ENCODE data around the gene CCP110. TPM values are rescaled to one million over a fixed set of nuclear protein-coding genes. Genes with fewer than 3 reads are reported as not detected.

CCP110 gene
- polyA plus RNA-seq, 1 donor (not counting 4 experiments of a cell fraction or from before 2014, with no cell fraction given), result 5.5 TPM

- H3K9ac ChIP-seq (ENCODE audit: control insufficient read depth, extremely low read depth, insufficient read depth, low read length), result no peak overlapping the region
- no peaks in the 10 kb centered on the region for H3K27me3 ChIP-seq (ENCODE audit: control insufficient read depth, extremely low read depth, insufficient read depth, low read length)
- H2AFZ ChIP-seq (ENCODE audit: control insufficient read depth, low read length), result no peak overlapping the region
- no peak for FAIRE-seq
- H3K4me2 ChIP-seq (ENCODE audit: control insufficient read depth, extremely low read depth, insufficient read depth, low read depth, low read length), result no peak overlapping the region
- H3K4me3 ChIP-seq (ENCODE audit: control insufficient read depth in 2 of 3, extremely low read depth in 1 of 3, insufficient read depth in 2 of 3, low read depth in 1 of 3, low read length in 3 of 3), result no peak overlapping the region
- H3K9me3 ChIP-seq (ENCODE audit: control insufficient read depth, low read depth, low read length), result no peaks in the 10 kb centered on the region
- H3K9me1 ChIP-seq (ENCODE audit: control insufficient read depth, extremely low read depth, insufficient read depth, low read length), result no peaks in the 10 kb centered on the region
- dilution Hi-C loops (cut with MboI; ENCODE audit: extremely low pct_ligation_motif_present, low sequenced_read_pairs), result no loop called here
- no peaks in the 10 kb centered on the region for H4K20me1 ChIP-seq (ENCODE audit: control insufficient read depth, extremely low read depth, insufficient read depth, low read length)
- no peak overlapping the region for H3K27ac ChIP-seq (ENCODE audit: control insufficient read depth, insufficient read depth, low read length)
- H3K79me2 ChIP-seq (ENCODE audit: control insufficient read depth, insufficient read depth, low read length), result no peaks in the 10 kb centered on the region
- no peaks in the 10 kb centered on the region for H3K4me1 ChIP-seq (ENCODE audit: control insufficient read depth, extremely low read depth, insufficient read depth, low read length)
- peaks cover 5 to 10% of the 10 kb centered on the region in 2 experiments for H3K36me3 ChIP-seq (ENCODE audit: control insufficient read depth in 2 of 2, extremely low read depth in 1 of 2, insufficient read depth in 2 of 2, low read length in 2 of 2)
- DNase-seq (ENCODE audit: low read depth, low spot score), result no peak
- TF ChIP-seq EZH2 (IDR thresholded peaks at IDR 0.05; ENCODE audit: low read length), result no peak
- no peak for TF ChIP-seq CTCF (optimal IDR thresholded peaks at IDR 0.05 in 1 of 3, IDR thresholded peaks at IDR 0.05 in 1 of 3, conservative IDR thresholded peaks at IDR 0.05 in 1 of 3; ENCODE audit: extremely low read depth in 1 of 3, insufficient read depth in 2 of 3, low read length in 3 of 3)
These were observed 50.9 kb downstream of the CCP110 start for GRCh38 chr16:19574615-19575014.

- FAIRE-seq (no peak), DNase-seq (ENCODE audit: low read depth, low spot score) (no peak)
- H3K4me1 ChIP-seq (ENCODE audit: control insufficient read depth, extremely low read depth, insufficient read depth, low read length), result no peaks in the 10 kb centered on the region
- no peak overlapping the region for H3K9ac ChIP-seq (ENCODE audit: control insufficient read depth, extremely low read depth, insufficient read depth, low read length)
- no peaks in the 10 kb centered on the region for H4K20me1 ChIP-seq (ENCODE audit: control insufficient read depth, extremely low read depth, insufficient read depth, low read length)
- no peaks in the 10 kb centered on the region for H3K79me2 ChIP-seq (ENCODE audit: control insufficient read depth, insufficient read depth, low read length)
- H3K27ac ChIP-seq (ENCODE audit: control insufficient read depth, insufficient read depth, low read length), result no peak overlapping the region
- TF ChIP-seq EZH2 (IDR thresholded peaks at IDR 0.05; ENCODE audit: low read length) (no peak), CTCF (optimal IDR thresholded peaks at IDR 0.05 in 1 of 3, IDR thresholded peaks at IDR 0.05 in 1 of 3, conservative IDR thresholded peaks at IDR 0.05 in 1 of 3; ENCODE audit: extremely low read depth in 1 of 3, insufficient read depth in 2 of 3, low read length in 3 of 3) (no peak)
- no peak overlapping the region for H3K4me2 ChIP-seq (ENCODE audit: control insufficient read depth, extremely low read depth, insufficient read depth, low read depth, low read length)
- H3K27me3 ChIP-seq (ENCODE audit: control insufficient read depth, extremely low read depth, insufficient read depth, low read length), result no peaks in the 10 kb centered on the region
- H3K9me3 ChIP-seq (ENCODE audit: control insufficient read depth, low read depth, low read length), result no peaks in the 10 kb centered on the region
- H3K4me3 ChIP-seq (ENCODE audit: control insufficient read depth in 2 of 3, extremely low read depth in 1 of 3, insufficient read depth in 2 of 3, low read depth in 1 of 3, low read length in 3 of 3), result no peak overlapping the region
- no peak overlapping the region for H2AFZ ChIP-seq (ENCODE audit: control insufficient read depth, low read length)
- peaks cover 5 to 11% of the 10 kb centered on the region in 2 experiments for H3K36me3 ChIP-seq (ENCODE audit: control insufficient read depth in 2 of 2, extremely low read depth in 1 of 2, insufficient read depth in 2 of 2, low read length in 2 of 2)
- dilution Hi-C loops (cut with MboI; ENCODE audit: extremely low pct_ligation_motif_present, low sequenced_read_pairs), result no loop called here
- no peaks in the 10 kb centered on the region for H3K9me1 ChIP-seq (ENCODE audit: control insufficient read depth, extremely low read depth, insufficient read depth, low read length)
These were observed 54.7 kb downstream of the CCP110 start for GRCh38 chr16:19578378-19578971.
